GM20000 (cell line): ENCODE data around the gene MAP3K1.

Source experiments
- DNase-seq: peaks from one replicate; pipeline ENCODE4 v3.0.0; 2012; ENCODE audit warnings: low spot score
- CTCF ChIP-seq: IDR thresholded peaks from 2 replicates; pipeline ENCODE4 v1.5.1; 2012; ENCODE audit warnings: mild to moderate bottlenecking, control low read depth; ENCODE audit errors: extremely low read depth, missing control alignments

MAP3K1 gene

GRCh38 chr5:56909294-56910209 is 94.2 kb downstream of the MAP3K1 start, which contains the start of gene SETD9:
SETD9 (plus strand) TSS chr5:56909596; CDS start chr5:56909646, 50 bp downstream.
- no peak for TF ChIP-seq CTCF
- DNase-seq = peak; percentile 97

- DNase-seq = peak; percentile 23
Observed at GRCh38 chr5:56910210-56910965, 95.0 kb downstream of the MAP3K1 start.

GRCh38 chr5:56913766-56914165 is 98.4 kb downstream of the MAP3K1 start:
- TF ChIP-seq CTCF = no peak
- no peak for DNase-seq

More at GRCh38 chr5:56910210-56910965, 95.0 kb downstream of the MAP3K1 start:
- TF ChIP-seq CTCF = no peak

- DNase-seq = no peak
Observed at GRCh38 chr5:56914678-56915077, 99.3 kb downstream of the MAP3K1 start.

GRCh38 chr5:56917534-56917933 is 102.2 kb downstream of the MAP3K1 start:
- TF ChIP-seq CTCF = no peak
- no peak for DNase-seq

More at GRCh38 chr5:56914678-56915077, 99.3 kb downstream of the MAP3K1 start:
- TF ChIP-seq CTCF = no peak

- no peak for DNase-seq
- no peak for TF ChIP-seq CTCF
Observed at GRCh38 chr5:56918054-56918453, 102.7 kb downstream of the MAP3K1 start.

- TF ChIP-seq CTCF = no peak
Observed at GRCh38 chr5:56919942-56920662, 104.8 kb downstream of the MAP3K1 start.

More at GRCh38 chr5:56919942-56920662, 104.8 kb downstream of the MAP3K1 start:
- no peak for DNase-seq
